IMR-90 (cell line): ENCODE data around the gene CORO1C. TPM values are rescaled to one million over a fixed set of nuclear protein-coding genes. Genes with fewer than 3 reads are reported as not detected.

Source experiments
- ATAC-seq: fragments of 200-7000 bp; cut with Tn5 transposase; 2 replicates; pipeline ENCODE4 v1.9.1; 2020; ENCODE audit warnings: low read depth, mild to moderate bottlenecking, moderate library complexity
- BruUV-seq: library from RNA; stranded (reverse); fragments of 400-500 nt; replicated peaks from 2 replicates; lab custom pipeline; 2021; lab: Mats Ljungman, UMichigan
- CTCF ChIA-PET: fragments of 300-600 bp; formaldehyde crosslinking; extraction: SDS; loops from one replicate; lab custom pipeline; 2021; ENCODE audit warnings: antibody characterized with exemption; lab: Yijun Ruan, JAX
- POLR2A ChIA-PET: fragments of 300-600 bp; sonication (Branson Sonifier 250); formaldehyde crosslinking; loops from one replicate; lab custom pipeline; 2022; ENCODE audit warnings: antibody characterized with exemption; ENCODE audit not compliant: unreplicated experiment; lab: Charles Lee
- DNase-seq: peaks from one replicate; pipeline ENCODE4 v3.0.0; 2013
- H2AFZ ChIP-seq: replicated peaks from 2 replicates; pipeline ENCODE3; 2013; ENCODE audit warnings: low read length, mild to moderate bottlenecking; ENCODE audit not compliant: poor library complexity
- H2AK5ac ChIP-seq: 2 replicates; pipeline ENCODE4 v1.6.1; 2013; ENCODE audit warnings: low read depth, low read length, inconsistent platforms
- H2AK9ac ChIP-seq: replicated peaks from 2 replicates; pipeline ENCODE3; 2013; ENCODE audit warnings: mild to moderate bottlenecking, low read depth, low read length, moderate library complexity; ENCODE audit not compliant: poor library complexity
- H2BK120ac ChIP-seq: 2 replicates; pipeline ENCODE4 v1.6.1; 2013; ENCODE audit warnings: low read depth, low read length, inconsistent platforms
- H2BK15ac ChIP-seq: 3 replicates; pipeline ENCODE4 v1.6.1; 2013; ENCODE audit warnings: low read depth, low read length, inconsistent platforms
- H2BK20ac ChIP-seq: 2 replicates; pipeline ENCODE4 v1.6.1; 2013; ENCODE audit warnings: low read depth, mild to moderate bottlenecking, inconsistent platforms, low read length, moderate library complexity
- H2BK5ac ChIP-seq: 2 replicates; pipeline ENCODE4 v1.6.1; 2013; ENCODE audit warnings: mild to moderate bottlenecking, low read depth, low read length, inconsistent platforms; ENCODE audit not compliant: poor library complexity, severe bottlenecking
- H3K14ac ChIP-seq: replicated peaks from 2 replicates; pipeline ENCODE4 v1.6.1; 2013; ENCODE audit warnings: low read depth, low read length, inconsistent platforms
- H3K18ac ChIP-seq: 2 replicates; pipeline ENCODE4 v1.6.1; 2013; ENCODE audit warnings: low read depth, low read length, control low read depth
- H3K23ac ChIP-seq: 2 replicates; pipeline ENCODE4 v1.6.1; 2013; ENCODE audit warnings: low read depth, low read length, inconsistent platforms
- H3K27ac ChIP-seq: 2 replicates; pipeline ENCODE4 v1.5.1; 2013; ENCODE audit warnings: mild to moderate bottlenecking, control low read depth, low read length; ENCODE audit not compliant: insufficient read depth
- H3K27me3 ChIP-seq: 2 replicates; pipeline ENCODE4 v1.6.1; 2013; ENCODE audit warnings: low read length; ENCODE audit not compliant: control insufficient read depth, insufficient read depth
- H3K36me3 ChIP-seq: 2 replicates; pipeline ENCODE4 v1.6.1; 2013; ENCODE audit warnings: low read length, mixed read lengths; ENCODE audit not compliant: control insufficient read depth, insufficient read depth
- H3K4ac ChIP-seq: 2 replicates; pipeline ENCODE4 v1.6.1; 2013; ENCODE audit warnings: low read depth, low read length, inconsistent platforms
- H3K4me1 ChIP-seq: 2 replicates; pipeline ENCODE4 v1.6.1; 2013; ENCODE audit warnings: low read length, mixed read lengths; ENCODE audit not compliant: control insufficient read depth, insufficient read depth
- H3K4me2 ChIP-seq: 2 replicates; pipeline ENCODE4 v1.6.1; 2013; ENCODE audit warnings: low read depth, mild to moderate bottlenecking, control low read depth, low read length, moderate library complexity
- H3K4me3 ChIP-seq: 2 replicates; pipeline ENCODE4 v1.5.1; 2013; ENCODE audit warnings: low read depth, mild to moderate bottlenecking, control low read depth, low read length, moderate library complexity; ENCODE audit not compliant: insufficient read depth
- H3K56ac ChIP-seq: 2 replicates; pipeline ENCODE4 v1.6.1; 2013; ENCODE audit warnings: low read length, inconsistent platforms; ENCODE audit not compliant: insufficient read depth; ENCODE audit errors: extremely low read depth
- H3K79me1 ChIP-seq, 2 experiments: 2 replicates each; pipeline ENCODE4 v1.6.1; 2013; ENCODE audit warnings: low read length in 2 of 2, inconsistent platforms in 1 of 2, low read depth in 1 of 2
- H3K9ac ChIP-seq: 2 replicates; pipeline ENCODE4 v1.6.1; 2013; ENCODE audit warnings: low read depth, low read length, control low read depth
- H3K9me1 ChIP-seq: 2 replicates; pipeline ENCODE4 v1.6.1; 2013; ENCODE audit warnings: low read length, inconsistent platforms; ENCODE audit not compliant: insufficient read depth
- H3K9me3 ChIP-seq: 2 replicates; pipeline ENCODE4 v1.6.1; 2013; ENCODE audit warnings: low read length; ENCODE audit not compliant: control insufficient read depth, insufficient read depth
- H4K20me1 ChIP-seq: 2 replicates; pipeline ENCODE4 v1.6.1; 2013; ENCODE audit warnings: low read length, inconsistent platforms; ENCODE audit not compliant: insufficient read depth
- H4K5ac ChIP-seq: 2 replicates; pipeline ENCODE4 v1.6.1; 2013; ENCODE audit warnings: mild to moderate bottlenecking, low read depth, low read length, control low read depth
- H4K8ac ChIP-seq, 2 experiments: 2 replicates each; pipeline ENCODE4 v1.6.1; 2013; ENCODE audit warnings: low read depth in 2 of 2, low read length in 2 of 2, control low read depth in 1 of 2, inconsistent platforms in 1 of 2
- H4K91ac ChIP-seq: 2 replicates; pipeline ENCODE4 v1.6.1; 2013; ENCODE audit warnings: low read depth, low read length, inconsistent platforms; ENCODE audit not compliant: insufficient read depth
- CEBPB ChIP-seq: IDR thresholded peaks from 2 replicates; pipeline ENCODE4 v1.6.1; 2012; ENCODE audit warnings: low read depth, low read length, improper control_type of control experiment
- CHD1 ChIP-seq: IDR thresholded peaks from 2 replicates; pipeline ENCODE4 v1.6.1; 2012; ENCODE audit warnings: low read depth, low read length, improper control_type of control experiment
- CTCF ChIP-seq: conservative IDR thresholded peaks from 2 replicates; pipeline ENCODE4 v1.5.1; 2012; ENCODE audit warnings: mild to moderate bottlenecking, low read depth, low read length, improper control_type of control experiment
- MAFK ChIP-seq: IDR thresholded peaks from 2 replicates; pipeline ENCODE4 v1.6.1; 2012; ENCODE audit warnings: low read depth, low read length, improper control_type of control experiment
- RAD21 ChIP-seq: IDR thresholded peaks from 2 replicates; pipeline ENCODE4 v1.6.1; 2012; ENCODE audit warnings: low read length, improper control_type of control experiment
- RCOR1 ChIP-seq: IDR thresholded peaks from 2 replicates; pipeline ENCODE4 v1.6.1; 2012; ENCODE audit warnings: mild to moderate bottlenecking, low read length, improper control_type of control experiment; ENCODE audit not compliant: insufficient replicate concordance
- RFX5 ChIP-seq: IDR thresholded peaks from 2 replicates; pipeline ENCODE4 v1.8.0; 2012; ENCODE audit warnings: low read depth, mild to moderate bottlenecking, low read length, moderate library complexity
- USF2 ChIP-seq: fragments of 150-350 bp; IDR thresholded peaks from 2 replicates; pipeline ENCODE4 v1.6.1; 2017; ENCODE audit warnings: mild to moderate bottlenecking, antibody characterized with exemption, low read length, low read depth
- WGBS, 2 experiments: methylation state at CpG; one replicate each; pipeline versions ENCODE4 v1.1.5 to v1.1.7; 2013; ENCODE audit warnings: missing lambda C conversion rate in 2 of 2; ENCODE audit not compliant: insufficient read length in 1 of 2; ENCODE audit errors: extremely low coverage in 2 of 2; 5-methylcytosine and 5-hydroxymethylcytosine counted together
- dilution Hi-C: fragments of 300-500 bp; cut with HindIII; formaldehyde crosslinking; loops from one replicate; pipeline ENCODE4 v1.14.3; 2018; ENCODE audit warnings: low sequenced_read_pairs; ENCODE audit not compliant: unreplicated experiment
- in situ Hi-C: fragments of 300-500 bp; cut with MboI; formaldehyde crosslinking; loops from 3 replicates; pipeline ENCODE4 v1.14.3; 2019; ENCODE audit warnings: low sequenced_read_pairs, inconsistent platforms, mixed read lengths
- intact Hi-C: fragments of 100-400 bp; cut with micrococcal nuclease; formaldehyde crosslinking; loops from 2 replicates; pipeline ENCODE4 v1.10.0; 2022
- polyA plus RNA-seq, 3 experiments: library from polyadenylated mRNA; depleted of rRNA; stranded (reverse); fragments of >200 nt; gene quantifications; 2 replicates each; pipeline ENCODE4 v1.2.3, GENCODE V29; 2012; ENCODE audit warnings: low replicate concordance in 1 of 3
- total RNA-seq: library from RNA; depleted of rRNA; stranded (reverse); fragments of >200 nt; gene quantifications from 2 replicates; pipeline ENCODE4 v1.2.3, GENCODE V29; 2012

The CORO1C gene
- total and polyA plus RNA-seq, 2 of the 4 experiments (the other 2 are of a cell fraction) = 675 to 1,100 TPM

GRCh38 chr12:108714866-108715265, 16.5 kb downstream of the CORO1C start:
- Histone ChIP-seq H4K20me1 (peaks cover 97% of the 10 kb centered on the region), H3K9ac (no peak overlapping the region), H3K9me3 (no peaks in the 10 kb centered on the region), H3K4ac (no peak overlapping the region), H3K4me1 (peaks cover 25% of the 10 kb centered on the region), H4K5ac (peak overlapping the region; percentile 72; the same call in 1 of the 2 replicates), H2BK120ac (no peak overlapping the region), H3K14ac (no peak overlapping the region), H3K18ac (peak overlapping the region; percentile 61; the same call in 1 of the 2 replicates), H3K27me3 (no peaks in the 10 kb centered on the region), H3K9me1 (peaks cover 20% of the 10 kb centered on the region), H2BK15ac (no peak overlapping the region), H3K36me3 (peaks cover 13% of the 10 kb centered on the region), H3K56ac (no peak overlapping the region), H3K27ac (peak overlapping the region; percentile 33; the same call in 1 of the 2 replicates), H2AFZ (no peak overlapping the region), H3K79me1 (peaks cover 0 to 15% of the 10 kb centered on the region in 2 experiments; a peak in 1 of 4 replicates), H2BK5ac (no peak overlapping the region), H3K23ac (peak overlapping the region; percentile 2; the same call in 1 of the 2 replicates), H4K8ac (no peak overlapping the region), H2BK20ac (no peak overlapping the region), H4K91ac (no peak overlapping the region), H3K4me2 (no peak overlapping the region), H2AK5ac (no peak overlapping the region), H2AK9ac (no peak overlapping the region), H3K4me3 (no peak overlapping the region)
- ATAC-seq (no peak), DNase-seq (no peak)
- intact Hi-C loops (no loop called here), in situ Hi-C loops (no loop called here), dilution Hi-C loops (no loop called here)
- no CpG with 5 or more reads among the region's 5 CpGs for WGBS, 2 experiments
- BruUV-seq = no TSS peak
- no peak for TF ChIP-seq CTCF
- TF ChIP-seq RFX5 = no peak
- no peak for TF ChIP-seq RCOR1
- no peak for TF ChIP-seq CHD1
- TF ChIP-seq RAD21 = no peak
- no peak for TF ChIP-seq CEBPB
- TF ChIP-seq USF2 = no peak
- TF ChIP-seq MAFK = no peak
- ChIA-PET CTCF (interaction anchor here (0.5 kb wide), 1 partner anchor 671 kb away, joined by 3 read pairs; no protein-coding TSS in a partner anchor), POLR2A (interaction anchor here (0.5 to 0.6 kb wide), 2 partner anchors 29 to 145 kb away, joined by 3 read pairs; no protein-coding TSS in a partner anchor)
